DOHH2 (cell line): Measurements from ENCODE around the gene RTL9.

Experiments used
- H3F3A ChIP-seq: fragments of 200-600 bp; sonication (generic), shearing (Covaris generic); 2 replicates; pipeline ENCODE4 v1.6.0; 2016; ENCODE audit warnings: antibody characterized with exemption, mild to moderate bottlenecking; ENCODE audit not compliant: control insufficient read depth, insufficient read depth
- H3K27ac ChIP-seq: fragments of 200-600 bp; sonication (generic); 2 replicates; pipeline ENCODE4 v1.5.1; 2014; ENCODE audit warnings: low read depth, mild to moderate bottlenecking, low read length, moderate library complexity
- H3K27me3 ChIP-seq: fragments of 200-600 bp; sonication (generic); 2 replicates; pipeline ENCODE4 v1.6.1; 2014; ENCODE audit warnings: mild to moderate bottlenecking, low read length, mixed read lengths; ENCODE audit not compliant: control insufficient read depth
- H3K36me3 ChIP-seq: fragments of 200-600 bp; sonication (generic); 2 replicates; pipeline ENCODE4 v1.6.1; 2014; ENCODE audit warnings: mild to moderate bottlenecking, low read length, moderate library complexity, mixed read lengths; ENCODE audit not compliant: control insufficient read depth
- H3K4me1 ChIP-seq: fragments of 200-600 bp; sonication (generic); 2 replicates; pipeline ENCODE4 v1.6.1; 2014; ENCODE audit warnings: mild to moderate bottlenecking, low read length, mixed read lengths; ENCODE audit not compliant: control insufficient read depth
- H3K4me2 ChIP-seq: fragments of 200-600 bp; sonication (generic); 2 replicates; pipeline ENCODE4 v1.6.0; 2014; ENCODE audit warnings: mild to moderate bottlenecking, low read length, moderate library complexity
- H3K4me3 ChIP-seq: fragments of 200-600 bp; sonication (generic); 2 replicates; pipeline ENCODE4 v1.5.1; 2014; ENCODE audit warnings: mild to moderate bottlenecking, low read length, mixed read lengths
- H3K79me2 ChIP-seq: fragments of 200-600 bp; sonication (generic); 2 replicates; pipeline ENCODE4 v1.6.1; 2014; ENCODE audit warnings: mild to moderate bottlenecking, low read length, mixed read lengths; ENCODE audit not compliant: control insufficient read depth
- H3K9me2 ChIP-seq: fragments of 200-600 bp; sonication (generic); replicated peaks from 2 replicates; pipeline ENCODE4 v1.6.1; 2014; ENCODE audit warnings: mild to moderate bottlenecking, low read length, mixed read lengths; ENCODE audit not compliant: control insufficient read depth
- H3K9me3 ChIP-seq: fragments of 200-600 bp; sonication (generic); 2 replicates; pipeline ENCODE4 v1.6.1; 2014; ENCODE audit warnings: antibody characterized with exemption, low read length, mixed read lengths; ENCODE audit not compliant: control insufficient read depth, insufficient read depth
- H4K20me1 ChIP-seq: fragments of 200-600 bp; sonication (generic); 2 replicates; pipeline ENCODE4 v1.6.0; 2014; ENCODE audit warnings: low read depth, mild to moderate bottlenecking, antibody characterized with exemption, low read length, moderate library complexity; ENCODE audit not compliant: control insufficient read depth, insufficient read depth
- EZH2phosphoT487 ChIP-seq: fragments of 200-600 bp; sonication (generic); IDR thresholded peaks from 2 replicates; pipeline ENCODE4 v1.6.1; 2017; ENCODE audit warnings: borderline replicate concordance, mild to moderate bottlenecking, antibody characterized with exemption, low read length, moderate library complexity, mixed read lengths
- TF ChIP-seq, protein P1 (sequence below): fragments of 200-600 bp; sonication (generic); IDR thresholded peaks from one replicate; pipeline ENCODE4 v1.5.1; 2014; ENCODE audit warnings: antibody characterized with exemption, mild to moderate bottlenecking, low read depth, low read length; ENCODE audit not compliant: poor library complexity, severe bottlenecking

The RTL9 gene

DNA sequence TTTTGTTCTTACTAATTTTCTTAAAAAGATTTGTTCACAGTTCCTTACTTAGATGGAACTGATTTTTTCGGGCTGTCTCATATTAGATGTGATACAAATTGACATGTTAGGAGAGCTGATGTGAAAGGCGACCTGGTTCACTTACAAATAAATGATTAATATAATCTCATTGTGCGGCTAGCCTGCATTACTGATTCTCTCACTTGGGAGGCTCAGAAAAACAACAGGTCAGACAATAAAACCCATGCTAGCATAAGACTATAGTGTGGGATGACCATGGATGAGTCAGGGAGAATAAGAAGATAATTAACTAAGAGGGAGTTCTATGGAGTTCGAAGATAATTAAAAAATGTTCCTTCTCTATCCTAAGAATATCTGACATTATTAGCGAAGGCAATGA lies 40.8 kb downstream of the RTL9 start:
- TF ChIP-seq, protein P1, sequence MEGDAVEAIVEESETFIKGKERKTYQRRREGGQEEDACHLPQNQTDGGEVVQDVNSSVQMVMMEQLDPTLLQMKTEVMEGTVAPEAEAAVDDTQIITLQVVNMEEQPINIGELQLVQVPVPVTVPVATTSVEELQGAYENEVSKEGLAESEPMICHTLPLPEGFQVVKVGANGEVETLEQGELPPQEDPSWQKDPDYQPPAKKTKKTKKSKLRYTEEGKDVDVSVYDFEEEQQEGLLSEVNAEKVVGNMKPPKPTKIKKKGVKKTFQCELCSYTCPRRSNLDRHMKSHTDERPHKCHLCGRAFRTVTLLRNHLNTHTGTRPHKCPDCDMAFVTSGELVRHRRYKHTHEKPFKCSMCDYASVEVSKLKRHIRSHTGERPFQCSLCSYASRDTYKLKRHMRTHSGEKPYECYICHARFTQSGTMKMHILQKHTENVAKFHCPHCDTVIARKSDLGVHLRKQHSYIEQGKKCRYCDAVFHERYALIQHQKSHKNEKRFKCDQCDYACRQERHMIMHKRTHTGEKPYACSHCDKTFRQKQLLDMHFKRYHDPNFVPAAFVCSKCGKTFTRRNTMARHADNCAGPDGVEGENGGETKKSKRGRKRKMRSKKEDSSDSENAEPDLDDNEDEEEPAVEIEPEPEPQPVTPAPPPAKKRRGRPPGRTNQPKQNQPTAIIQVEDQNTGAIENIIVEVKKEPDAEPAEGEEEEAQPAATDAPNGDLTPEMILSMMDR, result no peak
- no peak for TF ChIP-seq EZH2phosphoT487
- Histone ChIP-seq H3K4me1 (no peaks in the 10 kb centered on the region), H3K27me3 (0 out of 2 replicates have a peak, but pooled peaks cover 3% of the 10 kb centered on the region), H3K9me3 (no peaks in the 10 kb centered on the region), H3K4me2 (no peak overlapping the region), H3K36me3 (no peaks in the 10 kb centered on the region), H4K20me1 (no peaks in the 10 kb centered on the region), H3K4me3 (no peak overlapping the region), H3F3A (no peaks in the 10 kb centered on the region), H3K9me2 (no peaks in the 10 kb centered on the region), H3K79me2 (no peaks in the 10 kb centered on the region), H3K27ac (no peak overlapping the region)

DNA sequence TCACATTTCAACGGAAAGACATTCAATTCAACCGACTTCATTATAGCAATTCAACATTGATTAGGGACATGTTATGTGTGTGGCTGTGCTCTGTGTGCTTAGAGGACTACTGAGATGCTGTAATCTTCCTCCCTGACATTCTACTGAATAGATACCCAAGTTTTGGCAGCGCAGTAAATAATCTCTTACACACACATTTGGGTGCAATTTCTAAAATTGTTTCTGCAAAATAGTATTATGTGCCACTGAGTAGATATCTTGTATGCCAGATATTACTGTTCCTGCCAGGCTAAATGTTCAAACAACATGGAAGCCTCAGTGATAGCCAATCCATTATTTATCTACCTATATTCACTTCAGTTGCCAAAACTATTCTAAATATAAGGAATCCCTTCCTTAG lies 41.3 kb downstream of the RTL9 start:
- no peaks in the 10 kb centered on the region for H3K9me3 ChIP-seq
- no peaks in the 10 kb centered on the region for H3K9me2 ChIP-seq
- no peak overlapping the region for H3K4me2 ChIP-seq
- H4K20me1 ChIP-seq, result no peaks in the 10 kb centered on the region
- no peaks in the 10 kb centered on the region for H3K79me2 ChIP-seq
- H3F3A ChIP-seq, result no peaks in the 10 kb centered on the region
- H3K27me3 ChIP-seq, result 0 out of 2 replicates have a peak, but pooled peaks cover 3% of the 10 kb centered on the region
- no peak overlapping the region for H3K27ac ChIP-seq
- no peaks in the 10 kb centered on the region for H3K36me3 ChIP-seq
- TF ChIP-seq, protein P1, result no peak
- TF ChIP-seq EZH2phosphoT487, result no peak
- no peak overlapping the region for H3K4me3 ChIP-seq
- no peaks in the 10 kb centered on the region for H3K4me1 ChIP-seq

DNA sequence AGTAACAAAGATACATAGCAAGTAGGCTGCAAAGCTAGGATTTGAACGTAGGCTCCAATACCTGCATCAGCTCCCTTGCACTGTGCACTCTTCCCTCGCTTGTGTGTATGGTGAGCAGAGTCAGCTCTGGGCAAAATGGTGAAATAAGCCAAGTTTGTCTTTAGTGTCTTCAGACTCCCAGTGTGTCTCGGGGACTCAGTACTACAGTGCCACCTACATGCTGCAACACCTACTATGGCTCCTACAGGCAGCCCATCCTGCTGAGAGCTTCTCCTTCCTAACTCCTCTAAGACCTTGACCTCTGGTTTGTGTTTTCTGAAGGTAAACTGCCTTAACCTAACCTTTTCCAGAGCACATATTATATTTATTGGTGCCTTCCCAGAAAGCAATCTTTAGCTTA lies 42.5 kb downstream of the RTL9 start:
- Histone ChIP-seq H3K9me3 (no peaks in the 10 kb centered on the region), H3F3A (no peaks in the 10 kb centered on the region), H3K4me2 (no peak overlapping the region), H3K36me3 (no peaks in the 10 kb centered on the region), H3K4me3 (no peak overlapping the region), H3K9me2 (no peaks in the 10 kb centered on the region), H3K27me3 (0 out of 2 replicates have a peak, but pooled peaks cover 3% of the 10 kb centered on the region), H3K79me2 (no peaks in the 10 kb centered on the region), H4K20me1 (no peaks in the 10 kb centered on the region), H3K4me1 (no peaks in the 10 kb centered on the region), H3K27ac (no peak overlapping the region)
- no peak for TF ChIP-seq EZH2phosphoT487
- TF ChIP-seq, protein P1, result no peak
